H9 (cell line): ENCODE measurements around the gene GSG1L. TPM values are rescaled to one million over a fixed set of nuclear protein-coding genes. Genes with fewer than 3 reads are reported as not detected.

ENCODE experiments used
- DNase-seq: peaks from one replicate; pipeline ENCODE4 v3.0.0-alpha.2; 2017
- H2AFZ ChIP-seq: one replicate; pipeline ENCODE4 v1.6.1; 2013; ENCODE audit warnings: mild to moderate bottlenecking, low read length, control low read depth, moderate library complexity
- H2AK5ac ChIP-seq: 2 replicates; pipeline ENCODE4 v1.6.1; 2013; ENCODE audit warnings: low read length, control low read depth, mixed read lengths; ENCODE audit not compliant: insufficient read length
- H2BK120ac ChIP-seq: one replicate; pipeline ENCODE4 v1.6.1; 2013; ENCODE audit warnings: low read depth, mild to moderate bottlenecking, low read length, control low read depth, inconsistent platforms; ENCODE audit not compliant: poor library complexity, severe bottlenecking
- H2BK12ac ChIP-seq: 2 replicates; pipeline ENCODE4 v1.6.1; 2013; ENCODE audit warnings: low read length, control low read depth, mixed read lengths, low read depth; ENCODE audit not compliant: insufficient read length
- H2BK15ac ChIP-seq: 2 replicates; pipeline ENCODE4 v1.6.1; 2013; ENCODE audit warnings: low read depth, low read length, control low read depth
- H2BK20ac ChIP-seq: one replicate; pipeline ENCODE4 v1.6.1; 2013; ENCODE audit warnings: low read depth, mild to moderate bottlenecking, low read length, control low read depth, inconsistent platforms; ENCODE audit not compliant: poor library complexity, severe bottlenecking
- H2BK5ac ChIP-seq: 2 replicates; pipeline ENCODE4 v1.6.1; 2013; ENCODE audit warnings: low read length, control low read depth, mixed read lengths; ENCODE audit not compliant: insufficient read length
- H3K14ac ChIP-seq: 2 replicates; pipeline ENCODE4 v1.6.1; 2013; ENCODE audit warnings: low read length, control low read depth; ENCODE audit not compliant: insufficient read depth
- H3K18ac ChIP-seq: 2 replicates; pipeline ENCODE4 v1.6.1; 2013; ENCODE audit warnings: low read depth, mild to moderate bottlenecking, mixed read lengths, low read length, control low read depth; ENCODE audit not compliant: insufficient read length
- H3K23ac ChIP-seq: 2 replicates; pipeline ENCODE4 v1.6.1; 2013; ENCODE audit warnings: low read length, control low read depth, mixed read lengths, low read depth; ENCODE audit not compliant: insufficient read length
- H3K23me2 ChIP-seq: 2 replicates; pipeline ENCODE4 v1.6.1; 2013; ENCODE audit warnings: low read depth, mild to moderate bottlenecking, mixed read lengths, low read length, control low read depth; ENCODE audit not compliant: insufficient read length, poor library complexity, severe bottlenecking
- H3K27ac ChIP-seq: 2 replicates; pipeline ENCODE4 v1.5.1; 2013; ENCODE audit warnings: low read length, control low read depth, mixed read lengths, low read depth; ENCODE audit not compliant: insufficient read length
- H3K27me3 ChIP-seq: 2 replicates; pipeline ENCODE4 v1.6.1; 2013; ENCODE audit warnings: low read length, control low read depth, inconsistent platforms; ENCODE audit not compliant: insufficient read depth
- H3K4ac ChIP-seq: 2 replicates; pipeline ENCODE4 v1.6.1; 2013; ENCODE audit warnings: low read depth, mild to moderate bottlenecking, control low read depth, inconsistent platforms, low read length, moderate library complexity
- H3K4me1 ChIP-seq: 2 replicates; pipeline ENCODE4 v1.6.1; 2013; ENCODE audit warnings: low read length, control low read depth, inconsistent platforms; ENCODE audit not compliant: insufficient read depth
- H3K4me2 ChIP-seq: 2 replicates; pipeline ENCODE4 v1.6.1; 2013; ENCODE audit warnings: low read length, control low read depth, mixed read lengths; ENCODE audit not compliant: insufficient read length, insufficient read depth
- H3K56ac ChIP-seq: 2 replicates; pipeline ENCODE4 v1.6.1; 2013; ENCODE audit warnings: low read depth, mild to moderate bottlenecking, mixed read lengths, low read length, control low read depth; ENCODE audit not compliant: insufficient read length
- H3K79me1 ChIP-seq: 2 replicates; pipeline ENCODE4 v1.6.1; 2013; ENCODE audit warnings: low read depth, mild to moderate bottlenecking, moderate library complexity, low read length, control low read depth, inconsistent platforms; ENCODE audit not compliant: insufficient read depth, poor library complexity, severe bottlenecking
- H3K79me2 ChIP-seq: 2 replicates; pipeline ENCODE4 v1.6.1; 2013; ENCODE audit warnings: low read length, control low read depth, inconsistent platforms; ENCODE audit not compliant: insufficient read depth
- H3K9ac ChIP-seq: 2 replicates; pipeline ENCODE4 v1.6.1; 2013; ENCODE audit warnings: low read length, control low read depth, mixed read lengths; ENCODE audit not compliant: insufficient read length; ENCODE audit errors: extremely low read depth
- H3K9me3 ChIP-seq: one replicate; pipeline ENCODE4 v1.6.1; 2013; ENCODE audit warnings: low read depth, low read length, inconsistent platforms; ENCODE audit not compliant: control insufficient read depth
- H3T11ph ChIP-seq: one replicate; pipeline ENCODE4 v1.6.1; 2013; ENCODE audit warnings: mild to moderate bottlenecking, low read length, control low read depth, inconsistent platforms
- H4K20me1 ChIP-seq: one replicate; pipeline ENCODE4 v1.6.1; 2013; ENCODE audit not compliant: control insufficient read depth, insufficient read length, insufficient read depth
- H4K5ac ChIP-seq: 2 replicates; pipeline ENCODE4 v1.6.1; 2013; ENCODE audit warnings: low read depth, mild to moderate bottlenecking, mixed read lengths, low read length, control low read depth; ENCODE audit not compliant: insufficient read length
- H4K8ac ChIP-seq: replicated peaks from 2 replicates; pipeline ENCODE4 v1.6.1; 2013; ENCODE audit warnings: low read length, control low read depth, mixed read lengths, low read depth; ENCODE audit not compliant: insufficient read length
- H4K91ac ChIP-seq: 2 replicates; pipeline ENCODE4 v1.6.1; 2013; ENCODE audit warnings: low read depth, mild to moderate bottlenecking, moderate library complexity, mixed read lengths, low read length, control low read depth; ENCODE audit not compliant: insufficient read length
- H3K27ac Mint-ChIP-seq, 3 experiments: 2 replicates in 2 of 3; 3 replicates in 1 of 3; pipeline ENCODE4 v1.8.0; 2020 to 2021; ENCODE audit warnings: mixed read lengths in 3 of 3, mild to moderate bottlenecking in 1 of 3, moderate library complexity in 1 of 3
- H3K27me3 Mint-ChIP-seq: 2 replicates; pipeline ENCODE4 v1.8.0; 2021; ENCODE audit warnings: low read depth, mild to moderate bottlenecking, moderate library complexity, mixed read lengths
- H3K36me3 Mint-ChIP-seq, 3 experiments: 2 replicates in 2 of 3; 3 replicates in 1 of 3; pipeline ENCODE4 v1.8.0; 2020 to 2021; ENCODE audit warnings: low read depth in 3 of 3, mixed read lengths in 3 of 3; ENCODE audit not compliant: insufficient read depth in 1 of 3
- H3K4me1 Mint-ChIP-seq, 2 experiments: 2 replicates each; pipeline ENCODE4 v1.8.0; 2020; ENCODE audit warnings: mixed read lengths in 2 of 2
- H3K4me3 Mint-ChIP-seq, 2 experiments: 2 replicates in 1 of 2; 3 replicates in 1 of 2; pipeline ENCODE4 v1.8.0; 2020 to 2021; ENCODE audit warnings: mild to moderate bottlenecking in 2 of 2, mixed read lengths in 2 of 2, moderate library complexity in 1 of 2
- H3K9me3 Mint-ChIP-seq, 2 experiments: 2 replicates in 1 of 2; 3 replicates in 1 of 2; pipeline ENCODE4 v1.8.0; 2020; ENCODE audit warnings: mild to moderate bottlenecking in 2 of 2, mixed read lengths in 2 of 2, moderate library complexity in 1 of 2
- WGBS: extraction: QIAGEN DNeasy Blood & Tissue Kit; methylation state at CpG from one replicate; pipeline ENCODE4 v1.1.7; 2013; ENCODE audit warnings: missing lambda C conversion rate, low lambda C conversion rate, mixed read lengths; ENCODE audit not compliant: insufficient read length; ENCODE audit errors: extremely low coverage; 5-methylcytosine and 5-hydroxymethylcytosine counted together
- total RNA-seq: library from RNA; stranded (reverse); gene quantifications from 2 replicates; pipeline ENCODE4 v1.2.1, GENCODE V29; 2021
- TF ChIP-seq, protein P1 (sequence below): fragments of 200-600 bp; sonication (generic); conservative IDR thresholded peaks from 3 replicates; pipeline ENCODE4 v1.8.0; 2021; ENCODE audit warnings: antibody characterized with exemption, mild to moderate bottlenecking

The GSG1L gene
- total RNA-seq, 1 experiment from 2014 or later = 0.35 TPM

DNA sequence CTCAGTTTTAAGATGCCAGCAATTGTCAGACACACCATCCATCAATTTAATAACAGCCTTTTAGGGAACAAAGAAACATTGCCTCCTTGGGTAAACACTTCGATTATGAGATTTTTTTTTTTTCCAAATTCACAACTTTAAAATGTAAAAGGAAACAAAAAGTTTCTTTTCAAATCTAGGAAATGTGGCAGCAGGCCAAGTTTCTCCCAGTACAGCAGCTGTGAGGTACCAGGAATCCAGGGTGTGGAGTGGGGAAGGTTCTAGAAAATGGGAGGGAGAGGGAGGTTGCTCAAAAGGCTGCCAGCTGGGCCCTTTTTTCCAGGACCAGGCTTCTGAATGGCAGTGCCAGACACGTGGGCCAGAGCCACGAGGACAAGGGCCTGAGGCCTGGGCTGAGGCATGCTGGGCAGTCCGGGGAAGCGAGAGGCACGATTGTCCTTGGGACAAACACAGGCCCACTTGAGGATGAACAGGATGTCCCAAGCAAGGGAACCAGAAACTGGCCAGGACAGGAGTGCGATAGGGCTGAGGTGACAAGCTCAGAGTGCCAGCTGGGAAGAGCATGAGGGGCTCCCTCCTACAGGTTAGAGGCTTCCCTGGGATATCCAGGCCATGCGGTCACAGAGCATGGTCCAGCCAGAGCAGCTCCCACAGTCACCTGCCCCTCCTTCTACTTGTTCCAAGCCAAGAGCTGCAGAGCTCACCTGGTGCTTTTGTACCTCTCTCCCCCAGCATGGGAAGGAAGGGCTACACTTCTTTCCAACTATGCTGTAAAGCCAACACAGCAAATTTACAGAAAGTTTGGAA, 298.4 kb downstream of the GSG1L start:
- Histone ChIP-seq H3K23ac (no peak overlapping the region), H3K27ac (no peak overlapping the region), H3K79me2 (no peaks in the 10 kb centered on the region), H4K8ac (no peak overlapping the region), H3K14ac (no peak overlapping the region), H3K79me1 (no peaks in the 10 kb centered on the region), H3T11ph (no peak overlapping the region), H4K5ac (no peak overlapping the region), H3K27me3 (no peaks in the 10 kb centered on the region), H3K23me2 (no peaks in the 10 kb centered on the region), H2BK120ac (no peak overlapping the region), H2AK5ac (no peak overlapping the region), H3K18ac (no peak overlapping the region), H3K9ac (no peak overlapping the region), H3K4me2 (no peak overlapping the region), H3K9me3 (no peaks in the 10 kb centered on the region), H2BK20ac (no peak overlapping the region), H3K4ac (no peak overlapping the region), H4K20me1 (no peaks in the 10 kb centered on the region), H3K4me1 (no peaks in the 10 kb centered on the region), H3K56ac (no peak overlapping the region), H2BK5ac (no peak overlapping the region), H2BK15ac (no peak overlapping the region), H4K91ac (no peak overlapping the region), H2BK12ac (no peak overlapping the region), H2AFZ (no peak overlapping the region)
- TF ChIP-seq, protein P1, sequence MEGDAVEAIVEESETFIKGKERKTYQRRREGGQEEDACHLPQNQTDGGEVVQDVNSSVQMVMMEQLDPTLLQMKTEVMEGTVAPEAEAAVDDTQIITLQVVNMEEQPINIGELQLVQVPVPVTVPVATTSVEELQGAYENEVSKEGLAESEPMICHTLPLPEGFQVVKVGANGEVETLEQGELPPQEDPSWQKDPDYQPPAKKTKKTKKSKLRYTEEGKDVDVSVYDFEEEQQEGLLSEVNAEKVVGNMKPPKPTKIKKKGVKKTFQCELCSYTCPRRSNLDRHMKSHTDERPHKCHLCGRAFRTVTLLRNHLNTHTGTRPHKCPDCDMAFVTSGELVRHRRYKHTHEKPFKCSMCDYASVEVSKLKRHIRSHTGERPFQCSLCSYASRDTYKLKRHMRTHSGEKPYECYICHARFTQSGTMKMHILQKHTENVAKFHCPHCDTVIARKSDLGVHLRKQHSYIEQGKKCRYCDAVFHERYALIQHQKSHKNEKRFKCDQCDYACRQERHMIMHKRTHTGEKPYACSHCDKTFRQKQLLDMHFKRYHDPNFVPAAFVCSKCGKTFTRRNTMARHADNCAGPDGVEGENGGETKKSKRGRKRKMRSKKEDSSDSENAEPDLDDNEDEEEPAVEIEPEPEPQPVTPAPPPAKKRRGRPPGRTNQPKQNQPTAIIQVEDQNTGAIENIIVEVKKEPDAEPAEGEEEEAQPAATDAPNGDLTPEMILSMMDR = no peak
- H3K27ac Mint-ChIP-seq = no peak overlapping the region
- no peak for DNase-seq
- no CpG with 5 or more reads among the region's 8 CpGs for WGBS
- no peak overlapping the region for H3K4me3 Mint-ChIP-seq
- H3K9me3 Mint-ChIP-seq = peaks cover 9 to 12% of the 10 kb centered on the region in 2 experiments; a peak in 3 of 5 replicates
- H3K36me3 Mint-ChIP-seq = peaks cover 18 to 22% (median 19%) of the 10 kb centered on the region in 3 experiments; a peak in 6 of 7 replicates
- H3K4me1 Mint-ChIP-seq = peaks cover 7% of the 10 kb centered on the region in 2 experiments
- no peaks in the 10 kb centered on the region; the same call in 1 of the 2 replicates for H3K27me3 Mint-ChIP-seq
